RCC 7860 (cell line): ENCODE data around the gene SUCO.

Source experiments
- DNase-seq: peaks from one replicate; pipeline ENCODE4 v3.0.0-alpha.2; 2015; ENCODE audit warnings: low spot score
- FAIRE-seq: peaks from 2 replicates; lab custom pipeline; 2012; peaks lifted over from hg19 to GRCh38; lab: Jason Lieb, UNC

Gene SUCO

GRCh38 chr1:172640111-172640510 is 107.2 kb downstream of the SUCO start:
- DNase-seq (peak; percentile 37), FAIRE-seq (no peak)

- DNase-seq: no peak
- FAIRE-seq: no peak
These were observed 108.5 kb downstream of the SUCO start for GRCh38 chr1:172641492-172641891.

- FAIRE-seq (peak; percentile 75), DNase-seq (peak; percentile 76)
These were observed 110.0 kb downstream of the SUCO start for GRCh38 chr1:172642970-172643369.

- DNase-seq (no peak), FAIRE-seq (no peak)
These were observed 113.7 kb downstream of the SUCO start for GRCh38 chr1:172646653-172647052.

GRCh38 chr1:172647110-172647564 is 114.2 kb downstream of the SUCO start:
- DNase-seq (no peak), FAIRE-seq (no peak)

- no peak for FAIRE-seq
These were observed 115.0 kb downstream of the SUCO start for GRCh38 chr1:172647987-172648386.

GRCh38 chr1:172650474-172651193 is 117.7 kb downstream of the SUCO start:
- no peak for FAIRE-seq
- DNase-seq: no peak

More at GRCh38 chr1:172647987-172648386, 115.0 kb downstream of the SUCO start:
- no peak for DNase-seq

GRCh38 chr1:172653015-172653709 is 120.2 kb downstream of the SUCO start:
- FAIRE-seq (no peak), DNase-seq (peak; percentile 14)

GRCh38 chr1:172654535-172654934 is 121.6 kb downstream of the SUCO start:
- DNase-seq: peak; percentile 78
- FAIRE-seq: peak; percentile 83

- no peak for DNase-seq
- no peak for FAIRE-seq
These were observed 123.6 kb downstream of the SUCO start for GRCh38 chr1:172656576-172656975.

- no peak for FAIRE-seq
- no peak for DNase-seq
These were observed 124.6 kb downstream of the SUCO start for GRCh38 chr1:172657586-172657985.

GRCh38 chr1:172658871-172659453 is 126.0 kb downstream of the SUCO start, which contains the start of gene FASLG:
TSS of gene FASLG (plus strand) at chr1:172659103. CDS start at chr1:172659202, 99 bp downstream.
- FAIRE-seq: no peak
- DNase-seq: no peak

GRCh38 chr1:172661107-172661506 is 128.2 kb downstream of the SUCO start:
- no peak for DNase-seq
- no peak for FAIRE-seq
